HPDE6-E6E7 (cell line): ENCODE results near the gene FMN1.
A peak's percentile ranks its signal among the peaks of the same experiment; 100 is the strongest.
"Not testable (repeated sequence)": the region's sequence is repeated elsewhere in the genome, so short reads cannot be mapped to it uniquely, and the experiment has no call there.

Source experiments
- DNase-seq: peaks from one replicate; pipeline ENCODE4 v3.0.0; 2011; ENCODE audit warnings: missing footprints; ENCODE audit errors: extremely low spot score

Gene FMN1

DNA sequence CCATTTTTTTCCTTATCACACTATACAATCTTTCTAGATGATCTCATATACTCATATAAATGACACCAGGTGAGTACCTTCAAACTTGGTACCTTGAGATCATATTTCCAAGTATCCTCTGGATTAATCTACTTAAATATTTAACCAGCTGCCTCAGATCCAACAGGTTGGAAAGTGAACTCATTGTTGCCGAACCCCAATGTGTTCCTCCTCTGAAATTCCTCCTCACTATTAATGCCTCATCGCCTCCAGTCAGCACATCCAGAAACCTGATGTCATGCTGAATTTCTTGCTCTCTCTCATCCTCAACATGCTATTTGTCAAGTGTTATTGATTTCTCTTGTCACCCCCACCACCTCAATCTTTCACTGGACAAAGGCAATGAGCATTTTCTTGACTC, 221.8 kb downstream of the FMN1 start:
- DNase-seq: no peak

DNA sequence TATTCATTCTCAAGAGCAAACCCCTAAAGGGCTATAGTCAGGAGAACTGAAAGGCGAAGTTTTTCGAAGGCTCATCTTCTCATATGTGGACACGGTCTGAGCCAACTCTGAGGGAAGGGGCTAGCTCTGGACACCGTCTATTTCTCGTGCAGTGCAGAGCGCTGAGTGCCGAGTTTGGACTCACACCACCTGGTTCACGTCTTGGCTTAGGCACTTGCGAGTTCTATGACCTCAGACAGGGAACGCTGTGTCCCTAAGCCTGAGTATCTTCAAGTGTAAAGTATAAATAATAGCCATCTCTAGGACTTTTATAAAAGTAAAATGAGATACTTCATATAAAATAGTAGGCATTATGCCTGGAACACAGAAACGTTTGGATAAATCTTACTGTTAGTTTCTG, 223.7 kb downstream of the FMN1 start:
- no peak for DNase-seq

DNA sequence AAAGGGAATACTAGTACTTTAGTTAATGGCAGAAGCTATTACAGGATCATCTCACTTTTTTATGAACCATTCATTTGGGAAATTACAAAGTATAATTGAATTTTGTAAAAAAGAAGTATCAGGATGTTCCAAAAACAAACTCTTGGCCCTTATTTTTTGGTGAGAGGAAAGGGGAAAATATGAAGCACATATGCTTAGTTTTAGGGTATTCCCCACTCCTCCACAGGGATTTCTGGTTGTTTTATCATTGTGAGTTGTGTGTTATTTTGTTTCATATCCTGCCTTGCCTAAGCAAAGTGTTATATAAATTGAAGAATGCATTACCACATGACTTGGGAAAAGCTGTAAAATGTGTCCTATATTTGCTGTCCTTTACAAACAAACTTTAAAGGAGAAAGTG, 227.0 kb downstream of the FMN1 start:
- DNase-seq: no peak

DNA sequence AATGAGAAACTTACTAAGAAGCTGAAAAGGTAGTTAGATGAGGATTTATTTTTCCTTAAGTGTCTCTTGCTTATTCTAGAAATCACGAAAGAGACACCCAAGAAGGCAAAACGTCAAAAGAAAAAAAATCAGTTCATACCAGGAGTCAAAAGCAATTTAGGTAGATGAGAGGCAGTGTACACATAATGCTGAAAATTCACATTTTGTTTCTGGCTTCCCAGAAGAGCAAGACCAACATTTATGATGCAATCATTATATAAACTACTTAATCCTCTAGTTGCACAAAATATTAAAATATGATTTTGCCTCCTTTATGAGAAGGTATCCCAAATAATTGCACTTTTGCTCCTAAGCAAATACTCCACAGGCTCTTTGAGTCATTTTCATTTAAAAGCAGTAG, 228.0 kb downstream of the FMN1 start:
- DNase-seq: no peak

DNA sequence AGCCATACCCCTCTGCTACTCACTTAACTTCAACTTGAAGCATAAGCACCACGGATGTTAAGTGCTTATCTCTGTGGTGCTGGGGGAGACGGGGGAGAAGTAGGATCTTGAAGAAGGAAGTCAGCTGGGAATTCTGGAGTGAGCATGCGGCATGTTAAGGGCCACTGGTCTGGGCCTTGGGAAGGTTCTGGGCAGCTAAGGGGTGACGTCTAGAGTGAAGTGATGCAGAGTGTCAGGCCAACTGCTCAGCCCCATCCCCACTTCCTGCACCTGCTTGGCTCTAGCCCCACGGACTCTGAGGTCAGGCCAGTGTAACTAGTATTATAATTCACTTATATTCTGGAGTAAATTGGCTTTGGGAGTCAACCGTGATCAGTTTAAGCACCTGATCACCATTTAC, 228.6 kb downstream of the FMN1 start:
- DNase-seq: no peak

DNA sequence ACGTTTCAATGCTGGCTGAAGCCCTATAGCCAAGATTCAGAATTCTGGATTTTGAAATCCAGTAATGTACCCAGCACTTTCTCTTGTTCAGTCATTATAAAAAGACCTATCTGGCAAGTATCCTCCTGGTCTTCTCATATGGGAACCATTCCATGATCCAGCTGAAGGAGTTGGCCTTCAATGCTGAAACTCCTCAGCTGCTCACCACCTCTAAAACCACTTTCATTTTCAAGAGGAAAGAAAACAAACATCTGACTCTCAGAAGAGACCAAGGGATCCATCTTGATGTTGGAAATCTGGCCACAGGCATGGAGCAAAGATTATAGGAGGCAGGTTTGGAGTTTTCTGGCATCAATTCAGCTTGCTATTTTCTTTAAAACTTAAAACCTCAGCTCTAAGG, 235.4 kb downstream of the FMN1 start:
- no peak for DNase-seq

DNA sequence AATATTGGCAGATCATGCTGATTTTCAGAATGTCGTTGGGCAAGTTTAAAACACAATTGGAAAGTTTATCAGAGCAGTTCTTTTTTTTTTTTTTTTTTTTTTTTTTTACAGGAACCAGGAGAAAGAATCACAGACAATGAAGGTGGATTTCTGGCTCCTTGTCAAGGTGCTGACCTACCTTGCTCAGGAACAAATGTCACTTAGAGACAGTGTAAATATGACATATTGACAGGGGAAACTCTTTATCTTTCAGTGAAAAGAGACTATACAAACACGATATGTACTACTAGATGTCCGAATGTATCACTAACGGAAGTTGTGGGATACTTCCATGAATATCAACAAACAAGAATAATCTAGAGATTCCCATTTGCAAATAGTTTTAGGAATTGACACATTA, 237.3 kb downstream of the FMN1 start:
- no peak for DNase-seq

DNA sequence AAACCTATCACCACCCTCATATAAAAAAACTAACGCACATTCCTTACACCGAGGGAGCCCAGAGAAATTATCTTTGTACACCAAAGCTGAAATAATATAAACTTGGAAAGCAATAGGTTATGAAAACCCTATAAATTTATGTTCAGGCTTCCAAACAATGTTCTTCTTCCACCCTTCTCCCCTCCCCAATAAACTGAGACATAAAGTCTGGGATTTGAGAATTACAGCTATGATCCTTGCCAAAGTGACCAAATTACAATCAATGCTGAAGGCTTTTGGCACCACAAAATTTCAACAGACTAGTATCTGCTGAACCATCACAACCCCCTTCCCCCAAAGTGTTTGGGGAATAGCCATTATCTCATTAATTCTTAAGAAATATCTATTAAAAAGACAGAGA, 237.8 kb downstream of the FMN1 start:
- no peak for DNase-seq

DNA sequence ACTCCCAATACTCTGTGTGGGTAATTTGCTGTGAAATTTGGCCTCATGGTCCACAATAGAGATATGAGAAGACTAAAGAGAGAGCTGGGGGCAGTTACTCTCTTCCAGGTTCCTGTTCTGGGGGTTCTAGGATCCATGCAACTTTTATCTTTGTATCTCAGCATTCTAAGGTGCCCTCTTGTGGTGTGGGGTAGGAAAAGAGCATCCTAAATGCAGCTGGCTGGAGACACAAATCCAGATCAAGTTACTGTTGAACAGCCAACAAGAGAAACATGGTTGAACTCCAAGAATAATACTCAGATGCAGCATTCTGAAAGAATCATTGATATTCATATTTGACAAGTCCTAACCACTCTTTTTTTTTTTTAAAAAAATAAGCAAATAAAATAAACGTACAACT, 238.5 kb downstream of the FMN1 start:
- DNase-seq: peak; percentile 31

DNA sequence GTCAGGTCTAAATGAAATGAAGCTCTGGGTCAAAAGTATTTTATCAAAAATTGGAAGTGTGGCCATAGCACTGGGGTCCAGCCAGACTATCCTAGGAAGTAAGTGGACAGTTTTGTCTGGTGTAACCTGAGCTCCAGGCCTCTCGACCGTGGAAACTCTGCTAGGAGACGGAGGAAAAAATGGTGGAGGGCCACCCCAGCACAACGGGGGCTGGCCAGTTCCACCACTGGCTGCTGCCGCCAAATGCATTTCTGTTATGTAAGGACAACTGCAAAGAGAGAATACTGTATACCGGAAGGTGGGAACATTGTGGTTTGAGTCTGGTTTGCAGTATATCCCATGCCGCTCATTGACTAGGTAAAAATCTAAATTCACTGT, 241.0 kb downstream of the FMN1 start:
- DNase-seq: no peak

DNA sequence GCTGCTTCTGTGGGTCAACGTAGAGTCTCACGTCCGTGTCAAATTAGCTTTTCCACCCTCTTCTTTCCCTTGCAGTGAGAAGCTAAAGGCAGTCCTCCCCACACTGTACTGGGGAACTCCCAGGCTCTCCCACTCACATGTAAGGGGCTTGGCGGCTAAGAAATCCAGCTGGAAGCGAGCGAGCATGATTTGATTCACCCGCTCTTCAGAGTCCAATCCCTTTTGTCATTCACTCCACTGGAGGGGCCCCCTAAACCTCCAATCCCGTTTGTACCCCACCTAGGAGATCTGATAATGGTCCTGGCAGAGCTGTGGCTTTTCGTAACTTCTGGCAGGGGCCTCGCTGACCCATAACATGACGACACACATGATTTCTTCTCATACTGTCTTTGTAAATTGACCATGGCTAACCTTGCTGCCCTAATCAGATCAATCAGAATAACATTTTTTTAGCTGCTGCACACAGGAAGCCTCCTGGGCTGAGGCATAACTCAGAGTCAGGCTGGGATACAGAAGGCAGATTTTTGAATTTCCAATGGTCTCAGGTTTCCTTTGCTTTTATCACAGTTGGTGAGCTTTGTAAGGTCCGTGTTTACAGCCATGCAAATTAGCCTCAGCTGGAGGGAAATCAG, 241.5 kb downstream of the FMN1 start:
- no peak for DNase-seq

DNA sequence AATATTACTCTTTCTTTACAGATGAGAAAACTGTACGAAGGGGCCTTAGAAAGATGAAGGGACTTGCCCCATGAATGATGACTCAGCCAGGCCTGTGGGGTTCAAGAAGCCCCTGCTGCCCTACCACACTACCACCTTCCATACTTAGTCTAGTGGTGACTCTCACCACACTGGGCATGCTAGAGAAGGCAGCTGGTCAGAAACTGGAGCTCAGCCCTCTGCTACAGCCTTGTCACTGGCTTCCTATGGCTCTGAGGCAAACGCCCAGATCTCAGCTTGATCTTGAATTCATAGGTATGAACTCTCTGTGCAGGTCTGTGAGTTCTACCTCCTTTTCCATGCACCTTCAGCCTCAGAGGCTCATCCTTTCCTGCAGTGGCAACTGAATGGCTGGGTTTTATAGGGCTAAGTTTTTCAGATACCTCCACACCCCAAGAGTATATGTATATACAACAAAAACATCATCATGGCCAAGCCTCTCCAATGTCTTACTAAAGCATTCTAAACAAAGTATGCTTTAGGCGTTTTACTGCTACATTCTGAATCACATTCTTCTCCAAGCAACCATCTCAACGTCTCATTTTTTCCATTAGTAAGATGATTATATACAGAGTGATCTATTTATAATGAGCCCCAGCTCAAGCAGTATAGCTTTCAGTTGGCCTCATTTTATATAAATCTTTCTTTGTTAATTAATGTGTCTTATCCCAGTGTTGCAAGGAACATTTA, 242.6 kb downstream of the FMN1 start:
- no peak for DNase-seq

DNA sequence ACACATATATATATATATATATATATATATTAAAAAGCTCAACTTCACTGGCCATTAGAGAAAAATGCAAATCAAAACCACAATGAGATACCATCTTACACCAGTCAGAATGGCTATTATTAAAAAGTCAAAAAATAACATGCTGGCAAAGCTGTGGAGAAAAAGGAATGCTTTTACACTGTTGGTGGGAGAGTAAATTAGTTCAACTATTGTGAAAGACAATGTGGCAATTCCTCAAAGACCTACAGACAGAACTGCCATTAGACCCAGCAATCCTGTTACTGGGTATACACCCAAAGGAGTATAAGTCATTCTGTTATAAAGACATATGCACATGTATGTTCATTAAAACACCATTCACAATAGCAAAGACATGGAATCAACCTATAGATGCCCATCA, 244.5 kb downstream of the FMN1 start:
- not testable (repeated sequence) for DNase-seq

DNA sequence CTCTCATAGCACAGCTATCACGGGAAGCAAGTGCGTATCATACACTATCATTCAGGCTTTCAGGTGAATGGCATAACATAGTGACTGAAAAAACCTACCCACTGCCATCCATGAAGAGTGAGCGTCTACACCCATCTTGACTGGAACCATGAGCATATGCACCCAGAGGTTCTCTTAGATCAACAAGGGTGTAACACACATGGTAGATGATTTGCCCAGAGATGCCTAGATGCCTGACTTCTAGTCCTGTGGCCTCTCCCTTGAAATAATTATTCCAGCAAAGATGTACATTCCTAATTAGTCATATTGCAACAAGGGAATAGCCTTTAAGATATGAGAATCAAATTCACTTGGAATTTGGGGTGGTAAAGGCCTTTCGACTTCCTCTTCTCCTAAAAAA, 248.3 kb downstream of the FMN1 start:
- no peak for DNase-seq

DNA sequence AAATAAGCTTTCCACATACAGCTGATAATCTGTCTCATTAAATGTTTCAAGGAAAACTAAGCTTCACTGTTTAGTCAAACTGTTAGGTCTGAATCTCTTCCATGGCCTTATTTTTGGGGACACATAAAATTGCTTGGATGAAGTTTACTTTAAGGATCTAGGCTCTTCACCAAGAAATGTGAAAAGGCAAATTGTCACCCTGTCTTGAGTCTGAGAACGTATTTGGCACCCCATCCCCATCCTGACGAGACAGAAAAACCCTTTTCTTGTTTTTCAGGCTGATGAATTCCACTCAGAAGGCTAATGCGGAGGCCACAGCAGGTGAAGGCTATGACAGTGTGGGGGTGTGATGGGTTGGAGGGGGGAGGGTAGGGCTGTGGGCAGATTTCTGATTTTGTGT, 250.1 kb downstream of the FMN1 start:
- DNase-seq: no peak

DNA sequence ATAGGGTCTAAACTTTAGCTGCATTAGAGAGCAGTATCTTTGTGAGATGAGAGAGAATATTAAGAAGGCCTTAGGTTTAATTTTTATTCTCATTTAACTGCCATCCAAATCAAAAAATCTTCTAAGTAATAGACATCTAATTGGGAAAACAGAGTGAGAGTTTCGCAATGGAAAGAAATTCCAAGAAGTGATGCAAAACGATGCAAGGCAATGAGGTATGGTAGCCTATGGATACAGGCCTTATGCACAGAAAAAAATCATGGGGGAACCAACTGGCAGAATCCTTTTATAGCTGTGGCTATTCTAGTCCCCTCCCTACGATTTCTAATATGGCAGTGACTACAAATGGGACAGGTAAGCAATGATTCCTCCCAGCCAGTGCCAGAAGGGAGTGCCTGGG, 250.8 kb downstream of the FMN1 start:
- no peak for DNase-seq

DNA sequence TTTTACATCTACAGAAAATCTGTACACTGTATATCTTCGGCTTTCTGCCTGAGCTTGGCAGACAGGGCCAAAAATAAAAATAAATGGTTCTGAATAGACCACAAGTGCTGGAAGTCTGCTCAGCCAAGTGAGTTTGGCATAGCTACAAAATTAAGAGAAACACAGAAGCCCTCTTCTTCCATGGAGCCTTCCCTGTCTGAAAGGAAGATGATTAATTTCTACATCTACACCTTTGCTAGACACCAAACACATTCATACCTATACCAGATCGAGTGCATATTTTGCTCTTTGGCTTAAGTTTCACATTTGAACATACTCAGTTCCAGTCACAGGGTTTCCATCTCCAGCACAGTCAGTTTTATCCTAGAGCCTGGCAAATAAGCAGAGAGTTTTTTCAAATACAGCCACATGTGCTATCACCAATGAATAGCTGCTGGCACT, 252.1 kb downstream of the FMN1 start:
- DNase-seq: no peak

DNA sequence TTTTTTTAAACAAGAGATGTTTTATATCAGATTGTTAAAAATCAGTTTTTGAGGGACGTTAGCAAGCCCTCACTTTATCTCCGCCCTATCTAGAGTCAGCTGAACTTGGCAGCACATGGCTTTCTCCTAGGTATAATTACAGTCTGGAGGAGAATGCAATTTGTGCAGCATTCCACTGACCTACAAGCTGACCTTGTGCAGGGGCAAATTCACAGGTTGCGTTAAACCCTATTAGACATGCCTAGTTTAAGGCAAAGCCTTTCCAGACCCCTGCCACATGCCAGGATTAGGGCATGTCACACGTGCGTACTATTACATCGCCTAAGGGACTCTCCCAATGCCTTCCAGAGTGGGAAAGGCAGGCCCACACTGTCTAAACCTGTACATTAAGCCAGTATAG, 252.7 kb downstream of the FMN1 start:
- DNase-seq: no peak

DNA sequence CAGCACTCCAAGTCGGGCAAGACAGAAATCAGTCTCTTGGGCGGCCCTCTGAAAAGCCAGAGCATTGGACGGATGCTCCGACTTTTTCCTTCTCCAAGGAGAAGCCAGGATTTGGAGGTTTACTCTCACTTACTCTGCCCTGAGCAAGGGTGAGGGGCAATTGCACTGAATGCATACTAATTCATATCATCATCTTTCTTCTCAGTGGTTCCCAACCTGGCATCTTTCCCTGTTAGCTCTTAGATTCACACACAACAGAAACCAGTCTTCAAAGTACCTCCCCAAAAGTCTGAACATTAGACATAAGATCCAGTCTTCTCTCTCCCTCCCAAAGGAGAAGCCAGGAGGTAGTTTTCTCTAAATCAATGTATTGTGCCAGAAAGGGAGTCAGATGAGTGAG, 257.5 kb downstream of the FMN1 start:
- no peak for DNase-seq

DNA sequence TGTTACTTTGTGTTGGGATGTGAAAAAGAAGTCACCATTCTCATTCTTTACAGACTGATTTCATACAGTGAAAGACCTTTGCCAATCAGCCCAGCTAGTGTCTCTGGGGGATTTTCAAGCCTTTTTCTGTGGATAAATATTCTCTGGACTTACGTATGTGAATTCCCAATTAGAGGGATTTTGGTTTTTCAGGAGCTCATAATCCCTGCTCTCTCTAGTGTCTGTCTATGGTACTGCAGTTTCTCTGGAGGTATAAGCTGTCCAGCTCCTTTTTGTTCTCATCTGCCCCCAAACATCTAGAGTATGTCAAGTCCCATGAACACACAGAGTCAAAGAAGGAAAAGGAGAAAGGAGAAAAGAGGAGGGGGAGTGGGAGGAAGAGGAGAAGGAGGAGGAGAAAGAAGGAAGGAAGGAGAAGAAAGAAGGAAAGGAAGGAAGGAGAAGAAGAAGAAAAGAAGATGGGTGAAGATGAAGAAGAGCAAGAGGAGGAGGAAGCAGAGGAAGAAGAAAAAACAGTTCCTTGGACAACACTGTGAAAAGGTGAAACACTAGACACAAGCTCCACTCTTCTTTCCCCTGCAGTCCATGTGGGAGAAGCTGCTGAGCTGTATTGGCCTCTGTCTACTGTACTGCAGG, 258.1 kb downstream of the FMN1 start:
- no peak for DNase-seq

DNA sequence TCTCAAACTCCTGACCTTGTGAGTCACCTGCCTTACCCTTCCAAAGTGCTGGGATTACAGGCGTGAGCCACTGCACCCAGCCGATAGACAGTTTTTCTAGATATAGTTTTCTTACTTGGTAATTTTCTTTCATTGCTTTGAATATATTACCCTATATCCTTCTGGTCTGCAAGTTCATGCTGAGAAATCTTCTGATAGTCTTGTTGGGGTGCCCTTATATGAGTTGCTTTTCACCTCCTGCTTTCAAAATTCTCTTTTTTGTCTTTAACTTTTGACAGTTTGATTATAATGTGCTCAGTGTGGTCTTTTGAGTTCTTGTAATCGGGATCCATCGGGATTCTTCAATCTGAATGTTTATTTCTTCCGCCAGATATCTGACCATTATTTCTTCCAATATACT, 259.4 kb downstream of the FMN1 start:
- no peak for DNase-seq

DNA sequence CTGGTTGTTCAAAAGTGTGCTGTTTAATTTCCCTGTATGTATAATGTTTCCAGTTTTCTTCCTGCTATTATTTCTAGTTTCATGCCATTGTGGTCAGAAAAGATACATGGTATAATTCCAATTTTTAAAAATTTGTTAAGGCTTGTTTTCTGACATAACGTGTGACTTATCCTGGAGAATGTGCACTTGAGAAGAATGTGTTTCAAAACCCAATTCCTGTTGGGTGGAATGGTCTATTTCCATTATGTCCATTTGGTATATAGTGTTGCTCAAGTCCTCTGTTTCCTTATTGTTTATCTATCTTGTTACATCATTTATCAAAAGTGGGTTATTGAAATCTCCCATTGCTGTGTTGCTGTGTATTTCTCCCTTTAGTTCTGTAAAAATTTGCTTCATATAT, 261.3 kb downstream of the FMN1 start:
- no peak for DNase-seq

DNA sequence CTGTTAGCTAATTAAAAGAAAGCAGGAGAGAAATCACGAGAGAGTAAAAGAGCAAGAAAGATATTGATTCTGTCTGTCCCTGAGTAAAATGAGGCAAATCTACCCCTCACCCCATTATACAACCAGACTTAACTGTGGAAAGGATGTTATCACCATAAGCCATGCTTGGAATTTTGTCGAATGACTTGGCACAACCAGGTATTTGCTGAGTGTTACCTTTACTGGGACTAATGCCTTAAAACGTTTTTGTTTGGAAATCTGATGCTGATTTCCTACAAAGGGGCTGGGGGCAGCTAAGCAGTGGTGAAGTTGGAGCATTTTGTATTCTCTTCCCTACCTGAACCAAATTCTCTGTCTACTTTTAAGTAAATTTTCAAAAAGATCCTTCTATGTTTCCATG, 265.6 kb downstream of the FMN1 start:
- DNase-seq: no peak
